ENCODE data around the gene CS.

CS gene

GRCh38 chr12:56243731-56244181 is 56.4 kb downstream of the CS start:
- no peak for DNase-seq

DNA sequence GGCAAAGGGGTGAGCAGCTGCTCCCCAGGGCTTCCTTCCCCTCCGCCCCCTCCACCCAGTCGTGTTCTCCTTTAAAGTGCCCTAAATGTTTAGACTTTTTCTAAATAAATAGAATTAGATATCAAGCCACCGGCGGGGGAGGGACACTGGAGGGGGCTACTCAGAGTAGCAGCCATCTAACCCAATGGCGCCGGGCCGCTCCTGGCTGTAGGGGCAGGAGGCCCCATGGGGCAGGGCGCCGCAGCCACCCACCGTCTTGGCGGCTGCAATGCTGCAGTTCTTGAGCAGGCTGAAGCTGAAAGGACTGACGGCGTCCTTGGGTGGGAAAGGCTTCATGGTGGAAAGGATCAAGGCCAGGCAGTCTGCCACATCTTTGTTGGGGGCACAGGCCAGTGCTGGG is 57.1 kb downstream of the CS start:
- no peak for DNase-seq

DNA sequence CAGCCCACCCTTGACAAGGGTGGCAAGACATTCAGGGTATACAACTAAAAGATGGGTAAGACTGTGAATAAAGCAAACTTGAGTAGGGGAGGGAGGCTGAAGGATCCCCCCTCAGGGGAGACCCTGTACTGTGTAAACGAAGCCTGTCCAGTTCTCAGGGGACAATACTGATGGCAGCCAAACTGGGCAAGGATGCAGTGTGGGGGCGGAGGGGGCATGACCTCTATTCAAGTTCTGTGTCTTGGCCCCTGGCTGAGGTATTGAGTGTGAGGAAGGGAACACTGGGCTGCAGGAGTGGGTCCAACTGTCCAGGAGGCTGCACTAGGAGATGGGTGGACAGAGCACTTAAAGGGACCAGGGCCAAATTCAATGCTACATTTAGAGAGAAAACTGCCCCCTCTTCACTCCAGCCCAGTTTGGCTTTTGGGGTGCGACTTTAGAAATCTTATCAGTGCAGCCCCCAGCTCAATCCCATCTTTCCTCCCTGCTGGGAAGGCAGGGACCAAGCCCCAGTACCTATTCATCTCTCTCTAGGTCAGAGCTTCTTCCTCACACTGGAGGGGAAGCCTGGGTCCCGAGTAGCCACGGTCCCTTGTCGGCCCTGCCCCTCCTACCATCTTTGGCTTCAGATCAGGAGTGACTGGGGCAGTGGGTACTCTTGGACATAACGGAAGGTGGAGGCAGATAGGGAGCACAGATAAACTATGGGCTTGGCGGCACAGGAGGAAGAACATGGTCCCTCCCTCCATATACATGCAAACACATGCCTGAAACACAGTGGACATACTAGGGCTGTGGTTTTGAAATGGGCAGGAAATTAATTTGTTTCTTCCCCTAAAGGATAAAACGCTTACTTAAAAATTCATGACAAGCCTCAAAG is 58.5 kb downstream of the CS start:
- no peak for DNase-seq

DNA sequence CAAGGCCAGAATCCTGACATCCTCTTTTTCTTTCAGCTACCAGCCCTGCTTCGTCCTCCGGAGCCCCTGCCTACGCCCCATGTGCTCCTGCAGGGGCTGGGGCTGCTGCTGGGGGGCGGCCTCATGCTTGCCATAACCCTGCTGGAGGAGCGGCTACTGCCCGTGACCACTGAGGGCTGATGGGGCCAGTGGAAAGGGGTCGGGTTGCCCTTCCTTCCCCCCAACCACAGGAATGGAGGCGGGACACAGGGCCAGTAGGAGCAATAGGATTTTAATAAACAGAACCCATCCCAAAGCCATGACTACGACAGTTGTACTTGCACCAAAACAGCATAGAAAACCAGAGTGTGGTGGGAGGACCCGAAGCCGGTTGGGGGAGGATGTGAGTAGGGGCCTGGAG is 62.6 kb downstream of the CS start:
- DNase-seq = no peak

GRCh38 chr12:56236985-56237384 is 63.1 kb downstream of the CS start:
- DNase-seq = no peak

- no peak for DNase-seq
Measured at GRCh38 chr12:56236091-56236490, 64.0 kb downstream of the CS start.

- no peak for DNase-seq
Measured at GRCh38 chr12:56234746-56235436, 65.2 kb downstream of the CS start.

DNA sequence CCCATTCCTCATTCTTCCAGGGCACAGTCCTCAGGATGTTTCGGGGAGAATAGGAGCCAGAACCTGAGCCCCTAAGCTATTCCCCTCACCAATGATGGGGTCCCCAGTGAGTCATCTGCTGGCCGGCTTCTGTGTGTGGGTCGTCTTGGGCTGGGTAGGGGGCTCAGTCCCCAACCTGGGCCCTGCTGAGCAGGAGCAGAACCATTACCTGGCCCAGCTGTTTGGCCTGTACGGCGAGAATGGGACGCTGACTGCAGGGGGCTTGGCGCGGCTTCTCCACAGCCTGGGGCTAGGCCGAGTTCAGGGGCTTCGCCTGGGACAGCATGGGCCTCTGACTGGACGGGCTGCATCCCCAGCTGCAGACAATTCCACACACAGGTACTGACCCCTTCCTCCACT is 68.9 kb downstream of the CS start:
- DNase-seq = no peak

DNA sequence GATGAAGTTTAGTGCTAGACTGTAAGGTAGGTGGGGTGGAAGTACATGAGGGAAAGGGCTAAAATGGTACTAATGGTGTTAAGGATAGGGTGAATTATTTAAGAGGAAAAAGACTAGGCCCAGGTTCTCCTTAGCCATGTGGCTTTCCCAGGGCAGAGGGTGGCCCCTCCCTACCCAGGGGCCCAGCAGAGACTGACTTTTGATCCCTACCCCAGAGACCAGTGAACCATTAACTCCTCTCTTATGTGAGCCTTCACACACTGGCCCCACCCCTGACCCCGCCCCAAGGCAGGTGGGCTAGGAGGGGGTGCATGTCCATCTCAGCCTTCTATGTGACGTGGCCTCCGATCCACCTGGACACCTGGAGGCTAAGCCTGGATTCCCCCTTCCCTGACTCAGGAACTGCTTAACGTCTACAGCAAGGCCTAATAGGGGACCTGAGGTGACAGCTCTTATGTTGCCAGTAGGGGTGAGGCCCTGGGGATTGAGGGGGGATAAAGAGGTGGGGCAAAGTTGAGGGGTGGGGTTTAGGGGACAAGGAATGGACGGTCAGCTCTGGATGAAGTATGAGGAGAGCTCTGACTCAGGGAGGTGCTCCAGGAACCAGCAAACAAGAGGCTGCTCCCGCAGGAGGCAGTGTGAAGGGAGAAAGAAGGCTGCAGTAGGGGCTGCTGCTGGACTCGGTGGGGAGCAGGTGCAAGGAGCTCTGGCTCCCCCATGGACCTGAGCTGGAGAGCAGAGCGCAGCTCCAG is 69.5 kb downstream of the CS start:
- DNase-seq = no peak

- DNase-seq = no peak
Measured at GRCh38 chr12:56229916-56230431, 70.2 kb downstream of the CS start, which contains the start of gene SLC39A5. SLC39A5 (plus strand) TSS chr12:56230051; CDS start chr12:56231275, 1,224 bp downstream.

DNA sequence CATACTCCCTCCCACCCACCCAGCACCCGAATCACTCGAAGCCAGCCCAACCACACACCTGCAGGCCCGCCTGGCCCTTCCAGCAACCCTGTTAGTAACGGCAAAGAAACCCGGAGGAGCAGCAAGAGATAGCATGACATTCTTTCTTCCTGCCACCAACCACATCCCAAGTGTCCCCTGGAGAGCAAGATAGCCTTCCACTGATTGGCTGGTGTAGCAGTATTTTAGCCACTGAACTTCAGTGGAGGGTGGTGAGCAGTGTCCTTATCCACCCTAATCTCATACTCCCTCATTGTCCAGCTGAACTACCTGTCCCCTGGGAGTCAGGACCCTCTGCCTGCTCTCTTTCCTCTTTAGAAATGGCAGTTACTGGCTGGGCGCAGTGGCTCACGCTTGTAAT is 71.0 kb downstream of the CS start:
- no peak for DNase-seq

GRCh38 chr12:56224954-56225353 is 75.2 kb downstream of the CS start:
- no peak for DNase-seq

- peak; percentile 71 to 95 for DNase-seq
Measured at GRCh38 chr12:56224102-56224701, 75.9 kb downstream of the CS start, which contains the start of gene NABP2. NABP2 (plus strand) TSS chr12:56224342; CDS start chr12:56224857, 515 bp downstream.

DNA sequence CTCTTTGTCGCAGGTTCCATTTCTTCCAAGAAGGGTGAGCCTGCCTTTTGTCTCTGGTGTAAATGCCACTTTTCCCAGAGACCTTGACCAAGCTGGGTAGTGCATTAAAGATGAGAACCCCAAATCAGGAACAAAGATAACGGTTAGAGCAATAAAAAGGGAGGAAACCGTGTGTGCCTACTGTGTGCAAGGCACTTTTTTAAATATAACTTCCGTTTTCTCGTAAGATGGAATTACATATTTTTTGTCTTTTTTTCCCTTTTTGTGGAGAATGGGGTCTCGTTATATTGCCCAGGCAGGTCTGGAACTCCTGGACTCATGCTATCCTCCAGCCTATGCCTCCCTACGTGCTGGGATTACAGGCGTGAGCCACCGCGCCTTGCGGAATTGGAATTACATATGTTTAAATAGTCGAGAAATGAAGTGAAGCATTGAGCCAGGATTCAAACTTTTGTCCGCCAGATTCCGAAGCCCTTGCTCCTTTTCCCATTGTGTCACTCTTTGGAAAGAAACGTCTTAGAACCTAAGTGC is 76.5 kb downstream of the CS start:
- DNase-seq = no peak

GRCh38 chr12:56222531-56222895 is 77.6 kb downstream of the CS start:
- no peak for DNase-seq

- DNase-seq = peak; percentile 88 to 93
Measured at GRCh38 chr12:56221757-56222530, 78.2 kb downstream of the CS start, which contains the start of gene RNF41. RNF41 (minus strand) TSS chr12:56221922; CDS start chr12:56214047, 7,875 bp downstream.

All from bone marrow (tissue), 2 donors.